C4-2B (cell line): ENCODE measurements around the gene MRPS6.

Experiments
- ZFX ChIP-seq: fragments of 450-650 bp; IDR thresholded peaks from 2 replicates; pipeline ENCODE4 v1.6.1; 2017
- TF ChIP-seq, protein P1 (sequence below): fragments of 450-650 bp; conservative IDR thresholded peaks from 2 replicates; pipeline ENCODE4 v1.5.1; 2017; ENCODE audit warnings: mild to moderate bottlenecking

- TF ChIP-seq, protein P1, sequence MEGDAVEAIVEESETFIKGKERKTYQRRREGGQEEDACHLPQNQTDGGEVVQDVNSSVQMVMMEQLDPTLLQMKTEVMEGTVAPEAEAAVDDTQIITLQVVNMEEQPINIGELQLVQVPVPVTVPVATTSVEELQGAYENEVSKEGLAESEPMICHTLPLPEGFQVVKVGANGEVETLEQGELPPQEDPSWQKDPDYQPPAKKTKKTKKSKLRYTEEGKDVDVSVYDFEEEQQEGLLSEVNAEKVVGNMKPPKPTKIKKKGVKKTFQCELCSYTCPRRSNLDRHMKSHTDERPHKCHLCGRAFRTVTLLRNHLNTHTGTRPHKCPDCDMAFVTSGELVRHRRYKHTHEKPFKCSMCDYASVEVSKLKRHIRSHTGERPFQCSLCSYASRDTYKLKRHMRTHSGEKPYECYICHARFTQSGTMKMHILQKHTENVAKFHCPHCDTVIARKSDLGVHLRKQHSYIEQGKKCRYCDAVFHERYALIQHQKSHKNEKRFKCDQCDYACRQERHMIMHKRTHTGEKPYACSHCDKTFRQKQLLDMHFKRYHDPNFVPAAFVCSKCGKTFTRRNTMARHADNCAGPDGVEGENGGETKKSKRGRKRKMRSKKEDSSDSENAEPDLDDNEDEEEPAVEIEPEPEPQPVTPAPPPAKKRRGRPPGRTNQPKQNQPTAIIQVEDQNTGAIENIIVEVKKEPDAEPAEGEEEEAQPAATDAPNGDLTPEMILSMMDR = no peak
- TF ChIP-seq ZFX = no peak
Observed at GRCh38 chr21:34034369-34035014, 38.9 kb upstream of the MRPS6 start.
